Measurements from ENCODE around the gene TRPM5.

DNA sequence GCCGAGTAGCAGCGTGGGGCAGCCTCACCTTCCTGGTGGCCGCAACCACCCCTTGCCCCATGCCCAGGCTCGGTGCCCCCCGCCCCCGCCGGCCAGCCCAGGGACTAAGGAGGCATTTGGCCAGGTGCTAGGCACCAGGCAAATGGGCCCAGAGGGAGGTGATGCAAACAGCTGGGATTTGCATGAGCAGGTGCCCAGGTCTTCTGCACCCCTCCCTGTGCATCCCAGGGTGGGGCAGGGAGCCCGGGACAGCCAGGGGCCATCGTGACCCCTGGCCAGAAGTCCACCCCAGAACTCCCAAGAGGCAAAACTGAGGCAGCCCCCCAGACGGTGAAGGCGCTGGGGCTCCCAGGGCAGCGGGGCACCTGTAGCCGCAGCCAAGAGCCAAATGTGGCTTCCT is 18.1 kb downstream of the TRPM5 start:
- TF ChIP-seq, protein P1, sequence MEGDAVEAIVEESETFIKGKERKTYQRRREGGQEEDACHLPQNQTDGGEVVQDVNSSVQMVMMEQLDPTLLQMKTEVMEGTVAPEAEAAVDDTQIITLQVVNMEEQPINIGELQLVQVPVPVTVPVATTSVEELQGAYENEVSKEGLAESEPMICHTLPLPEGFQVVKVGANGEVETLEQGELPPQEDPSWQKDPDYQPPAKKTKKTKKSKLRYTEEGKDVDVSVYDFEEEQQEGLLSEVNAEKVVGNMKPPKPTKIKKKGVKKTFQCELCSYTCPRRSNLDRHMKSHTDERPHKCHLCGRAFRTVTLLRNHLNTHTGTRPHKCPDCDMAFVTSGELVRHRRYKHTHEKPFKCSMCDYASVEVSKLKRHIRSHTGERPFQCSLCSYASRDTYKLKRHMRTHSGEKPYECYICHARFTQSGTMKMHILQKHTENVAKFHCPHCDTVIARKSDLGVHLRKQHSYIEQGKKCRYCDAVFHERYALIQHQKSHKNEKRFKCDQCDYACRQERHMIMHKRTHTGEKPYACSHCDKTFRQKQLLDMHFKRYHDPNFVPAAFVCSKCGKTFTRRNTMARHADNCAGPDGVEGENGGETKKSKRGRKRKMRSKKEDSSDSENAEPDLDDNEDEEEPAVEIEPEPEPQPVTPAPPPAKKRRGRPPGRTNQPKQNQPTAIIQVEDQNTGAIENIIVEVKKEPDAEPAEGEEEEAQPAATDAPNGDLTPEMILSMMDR (IDR thresholded peaks at IDR 0.05; ENCODE audit: low read depth, low read length, missing input control): no peak
- no peak for TF ChIP-seq SP1 (IDR thresholded peaks at IDR 0.05)
- no peak for TF ChIP-seq MAX (IDR thresholded peaks at IDR 0.05)
- TF ChIP-seq YY1 (IDR thresholded peaks at IDR 0.05): no peak
- no peak for TF ChIP-seq TAF1 (conservative IDR thresholded peaks at IDR 0.05)
- no peak for TF ChIP-seq JUND (IDR thresholded peaks at IDR 0.05)
- TF ChIP-seq FOXA1 (IDR thresholded peaks at IDR 0.05): no peak
- TF ChIP-seq GABPA (IDR thresholded peaks at IDR 0.05 in 1 of 2, conservative IDR thresholded peaks at IDR 0.05 in 1 of 2): no peak

All from liver (tissue), 3 donors.